HG03060 (cell line): Measurements from ENCODE around the gene CHD9.
"Not testable (repeated sequence)": the region's sequence is repeated elsewhere in the genome, so short reads cannot be mapped to it uniquely, and the experiment has no call there.

Experiments used
- ATAC-seq: cut with Tn5 transposase; IDR thresholded peaks from one replicate; pipeline ENCODE4 v1.9.1; 2021; ENCODE audit warnings: low read depth, moderate number of reproducible peaks; ENCODE audit not compliant: unreplicated experiment

Gene CHD9

GRCh38 chr16:53234836-53235235, 180.0 kb downstream of the CHD9 start:
- ATAC-seq: no peak

GRCh38 chr16:53235851-53236250, 181.1 kb downstream of the CHD9 start:
- ATAC-seq: no peak

- ATAC-seq: no peak
These were observed 194.5 kb downstream of the CHD9 start for GRCh38 chr16:53249331-53249730.

GRCh38 chr16:53257001-53257400, 202.2 kb downstream of the CHD9 start:
- no peak for ATAC-seq

GRCh38 chr16:53258809-53259208, 204.0 kb downstream of the CHD9 start:
- no peak for ATAC-seq

- ATAC-seq: no peak
These were observed 206.5 kb downstream of the CHD9 start for GRCh38 chr16:53261276-53261675.

GRCh38 chr16:53262645-53263044, 207.9 kb downstream of the CHD9 start:
- ATAC-seq: no peak

- ATAC-seq: no peak
These were observed 211.4 kb downstream of the CHD9 start for GRCh38 chr16:53266156-53266555.

GRCh38 chr16:53278498-53278897, 223.7 kb downstream of the CHD9 start:
- ATAC-seq: not testable (repeated sequence)

- ATAC-seq: no peak
These were observed 226.5 kb downstream of the CHD9 start for GRCh38 chr16:53281280-53281679.

- no peak for ATAC-seq
These were observed 227.1 kb downstream of the CHD9 start for GRCh38 chr16:53281859-53282258.

- no peak for ATAC-seq
These were observed 227.5 kb downstream of the CHD9 start for GRCh38 chr16:53282328-53282727.

GRCh38 chr16:53282975-53283946, 228.5 kb downstream of the CHD9 start:
- no peak for ATAC-seq

GRCh38 chr16:53285236-53285635, 230.4 kb downstream of the CHD9 start:
- ATAC-seq: no peak

GRCh38 chr16:53290520-53290919, 235.7 kb downstream of the CHD9 start:
- no peak for ATAC-seq

GRCh38 chr16:53291757-53292392, 237.1 kb downstream of the CHD9 start:
- ATAC-seq: no peak

- no peak for ATAC-seq
These were observed 242.7 kb downstream of the CHD9 start for GRCh38 chr16:53297477-53297876.

- ATAC-seq: no peak
These were observed 249.5 kb downstream of the CHD9 start for GRCh38 chr16:53304334-53304733.

GRCh38 chr16:53305743-53306142, 251.0 kb downstream of the CHD9 start:
- no peak for ATAC-seq

GRCh38 chr16:53309457-53309856, 254.7 kb downstream of the CHD9 start:
- no peak for ATAC-seq

GRCh38 chr16:53320992-53321391, 266.2 kb downstream of the CHD9 start:
- ATAC-seq: no peak

- no peak for ATAC-seq
These were observed 269.1 kb downstream of the CHD9 start for GRCh38 chr16:53323924-53324323.
